NB4 (cell line): Measurements from ENCODE around the gene ZBTB3.

Experiments used
- DNase-seq: peaks from one replicate; pipeline ENCODE4 v3.0.0; 2010; ENCODE audit warnings: low read depth
- H3K4me3 ChIP-seq: one replicate; pipeline ENCODE4 v1.5.1; 2011; ENCODE audit warnings: mild to moderate bottlenecking, low read depth, low read length, moderate library complexity
- CTCF ChIP-seq: IDR thresholded peaks from one replicate; pipeline ENCODE4 v1.5.1; 2012; ENCODE audit warnings: low read depth, low read length
- MYC ChIP-seq: IDR thresholded peaks from 2 replicates; pipeline ENCODE4 v1.6.1; 2011; ENCODE audit warnings: low read depth, low read length
- POLR2A ChIP-seq: IDR thresholded peaks from 2 replicates; pipeline ENCODE4 v1.6.1; 2011; ENCODE audit warnings: mild to moderate bottlenecking; ENCODE audit not compliant: insufficient read length; ENCODE audit errors: extremely low read depth
- TF ChIP-seq, protein P1 (sequence below): IDR thresholded peaks from 2 replicates; pipeline ENCODE4 v1.6.1; 2011; ENCODE audit warnings: low read depth, low read length

ZBTB3 gene

GRCh38 chr11:62727165-62727871 lies 26.6 kb downstream of the ZBTB3 start, which contains the start of gene HNRNPUL2:
HNRNPUL2 (minus strand) TSS chr11:62727457; CDS start chr11:62727156, 301 bp downstream.
- H3K4me3 ChIP-seq = peak within 1 kb of the TSS; percentile 98
- no peak for TF ChIP-seq CTCF
- peak; percentile 97 for TF ChIP-seq POLR2A
- peak; percentile 88 for TF ChIP-seq MYC
- TF ChIP-seq, protein P1, sequence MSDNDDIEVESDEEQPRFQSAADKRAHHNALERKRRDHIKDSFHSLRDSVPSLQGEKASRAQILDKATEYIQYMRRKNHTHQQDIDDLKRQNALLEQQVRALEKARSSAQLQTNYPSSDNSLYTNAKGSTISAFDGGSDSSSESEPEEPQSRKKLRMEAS = peak; percentile 82
- peak; percentile 100 for DNase-seq

DNA sequence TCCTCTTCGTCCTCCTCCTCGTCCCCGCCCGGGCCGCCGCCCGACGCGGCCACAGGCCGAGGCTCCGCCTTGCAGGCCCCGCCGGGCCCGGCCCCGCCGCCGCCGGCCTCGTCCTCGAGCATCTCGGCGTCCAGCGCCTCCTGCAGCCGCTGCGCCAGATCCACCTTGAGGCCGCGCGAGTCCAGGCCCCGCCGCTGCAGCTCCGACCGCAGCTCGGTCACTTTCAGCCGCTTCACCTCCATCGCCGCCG lies 27.1 kb downstream of the ZBTB3 start:
- no peak for DNase-seq
- peak overlapping the region; percentile 66 for H3K4me3 ChIP-seq
- TF ChIP-seq CTCF = no peak
- no peak for TF ChIP-seq POLR2A
- no peak for TF ChIP-seq MYC
- TF ChIP-seq, protein P1 = no peak

- TF ChIP-seq POLR2A (no peak), MYC (no peak), CTCF (no peak)
- TF ChIP-seq, protein P1 = no peak
- H3K4me3 ChIP-seq = peak overlapping the region; percentile 66
- DNase-seq = no peak
Observed at GRCh38 chr11:62726156-62726914, 27.6 kb downstream of the ZBTB3 start.

GRCh38 chr11:62725646-62726045 lies 28.3 kb downstream of the ZBTB3 start:
- peak; percentile 27 for DNase-seq
- H3K4me3 ChIP-seq = peak overlapping the region; percentile 66
- TF ChIP-seq, protein P1 = no peak
- no peak for TF ChIP-seq CTCF

DNA sequence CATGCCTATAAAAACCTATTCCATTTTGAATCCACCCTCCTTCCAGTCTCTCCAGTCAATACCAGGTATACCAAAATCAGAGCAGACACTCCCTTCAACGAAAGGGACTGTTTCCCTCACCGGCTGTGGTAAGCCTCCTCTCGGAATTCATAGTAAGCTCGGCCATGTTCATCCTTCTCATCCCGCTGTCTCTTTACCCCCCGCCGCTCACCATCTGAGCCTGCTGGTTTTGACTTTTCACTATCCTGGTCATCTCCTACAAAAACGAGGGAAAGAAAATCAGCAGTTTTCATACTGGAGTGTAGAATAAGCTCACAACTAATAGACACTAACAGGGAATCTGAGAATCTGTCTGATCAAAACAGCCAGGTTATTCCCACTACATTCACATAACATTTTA lies 29.8 kb downstream of the ZBTB3 start:
- peak overlapping the region; percentile 66 for H3K4me3 ChIP-seq
- DNase-seq = no peak
- TF ChIP-seq, protein P1 = no peak
- TF ChIP-seq POLR2A (no peak), CTCF (no peak), MYC (no peak)
